Nucleus accumbens (tissue), 56 donors: ENCODE measurements around the gene CBFB.

ENCODE experiments used
- DNase-seq, 56 donors: peaks; one replicate each; lab custom pipeline; 2025; lab: John Stamatoyannopoulos, UW

Gene CBFB

GRCh38 chr16:67088551-67088950 is 59.6 kb downstream of the CBFB start:
- no peak for DNase-seq

- DNase-seq = no peak
Observed at GRCh38 chr16:67089101-67089500, 60.2 kb downstream of the CBFB start.

- no peak for DNase-seq
Observed at GRCh38 chr16:67091906-67092566, 63.1 kb downstream of the CBFB start.

GRCh38 chr16:67093098-67093726 is 64.3 kb downstream of the CBFB start:
- no peak for DNase-seq

GRCh38 chr16:67098599-67098998 is 69.7 kb downstream of the CBFB start:
- no peak for DNase-seq

GRCh38 chr16:67100569-67101310 is 71.8 kb downstream of the CBFB start:
- DNase-seq = no peak

GRCh38 chr16:67101311-67102082 is 72.5 kb downstream of the CBFB start:
- DNase-seq = no peak

GRCh38 chr16:67104061-67104460 is 75.1 kb downstream of the CBFB start:
- no peak for DNase-seq

- DNase-seq = no peak
Observed at GRCh38 chr16:67104845-67105244, 75.9 kb downstream of the CBFB start.

GRCh38 chr16:67105246-67105645 is 76.3 kb downstream of the CBFB start:
- DNase-seq = no peak

GRCh38 chr16:67105881-67106280 is 76.9 kb downstream of the CBFB start:
- no peak for DNase-seq

- DNase-seq = no peak
Observed at GRCh38 chr16:67108489-67108888, 79.5 kb downstream of the CBFB start.

- no peak for DNase-seq
Observed at GRCh38 chr16:67108931-67109406, 80.0 kb downstream of the CBFB start.

GRCh38 chr16:67109407-67110135 is 80.6 kb downstream of the CBFB start, which contains the start of gene PHAF1:
TSS of gene PHAF1 (plus strand) at chr16:67109941. CDS start at chr16:67110176, 235 bp downstream.
- peak; percentile 24 to 97 (median 90) for DNase-seq

- DNase-seq = no peak
Observed at GRCh38 chr16:67111951-67112444, 83.0 kb downstream of the CBFB start.

GRCh38 chr16:67112591-67113399 is 83.8 kb downstream of the CBFB start:
- DNase-seq = no peak

GRCh38 chr16:67114793-67115192 is 85.8 kb downstream of the CBFB start:
- DNase-seq = no peak

GRCh38 chr16:67115639-67116038 is 86.7 kb downstream of the CBFB start:
- no peak for DNase-seq
